ENCODE data around the gene MMP21.

MMP21 gene

GRCh38 chr10:125781374-125781773 lies 5.8 kb upstream of the MMP21 start:
- TF ChIP-seq GATA3 (IDR thresholded peaks at IDR 0.05; ENCODE audit: low read depth, low read length) (no peak), GATA2 (IDR thresholded peaks at IDR 0.05; ENCODE audit: low read depth, low read length) (no peak)

GRCh38 chr10:125779403-125780327 lies 4.0 kb upstream of the MMP21 start:
- no peak for TF ChIP-seq GATA3 (IDR thresholded peaks at IDR 0.05; ENCODE audit: low read depth, low read length)
- TF ChIP-seq GATA2 (IDR thresholded peaks at IDR 0.05; ENCODE audit: low read depth, low read length) = no peak

- no peak for TF ChIP-seq GATA3 (IDR thresholded peaks at IDR 0.05; ENCODE audit: low read depth, low read length)
- no peak for TF ChIP-seq GATA2 (IDR thresholded peaks at IDR 0.05; ENCODE audit: low read depth, low read length)
Observed at GRCh38 chr10:125778556-125778955, 2.9 kb upstream of the MMP21 start.

GRCh38 chr10:125777806-125778205 lies 2.2 kb upstream of the MMP21 start:
- no peak for TF ChIP-seq GATA2 (IDR thresholded peaks at IDR 0.05; ENCODE audit: low read depth, low read length)
- TF ChIP-seq GATA3 (IDR thresholded peaks at IDR 0.05; ENCODE audit: low read depth, low read length) = no peak

- no peak for TF ChIP-seq GATA2 (IDR thresholded peaks at IDR 0.05; ENCODE audit: low read depth, low read length)
- TF ChIP-seq GATA3 (IDR thresholded peaks at IDR 0.05; ENCODE audit: low read depth, low read length) = no peak
Observed at GRCh38 chr10:125774581-125775191, 935 bp downstream of the MMP21 start.

GRCh38 chr10:125773687-125774543 lies 1.7 kb downstream of the MMP21 start:
- no peak for TF ChIP-seq GATA2 (IDR thresholded peaks at IDR 0.05; ENCODE audit: low read depth, low read length)

GRCh38 chr10:125772864-125773180 lies 2.8 kb downstream of the MMP21 start:
- TF ChIP-seq GATA2 (IDR thresholded peaks at IDR 0.05; ENCODE audit: low read depth, low read length) (no peak), GATA3 (IDR thresholded peaks at IDR 0.05; ENCODE audit: low read depth, low read length) (no peak)

- TF ChIP-seq GATA2 (IDR thresholded peaks at IDR 0.05; ENCODE audit: low read depth, low read length) (no peak), GATA3 (IDR thresholded peaks at IDR 0.05; ENCODE audit: low read depth, low read length) (no peak)
Observed at GRCh38 chr10:125772112-125772863, 3.3 kb downstream of the MMP21 start.

GRCh38 chr10:125770844-125771243 lies 4.8 kb downstream of the MMP21 start:
- TF ChIP-seq GATA2 (IDR thresholded peaks at IDR 0.05; ENCODE audit: low read depth, low read length) = no peak
- no peak for TF ChIP-seq GATA3 (IDR thresholded peaks at IDR 0.05; ENCODE audit: low read depth, low read length)

- TF ChIP-seq GATA3 (IDR thresholded peaks at IDR 0.05; ENCODE audit: low read depth, low read length) (no peak), GATA2 (IDR thresholded peaks at IDR 0.05; ENCODE audit: low read depth, low read length) (no peak)
Observed at GRCh38 chr10:125769175-125769574, 6.4 kb downstream of the MMP21 start.

GRCh38 chr10:125768219-125768855 lies 7.3 kb downstream of the MMP21 start:
- TF ChIP-seq GATA3 (IDR thresholded peaks at IDR 0.05; ENCODE audit: low read depth, low read length) (no peak), GATA2 (IDR thresholded peaks at IDR 0.05; ENCODE audit: low read depth, low read length) (no peak)

- TF ChIP-seq GATA2 (IDR thresholded peaks at IDR 0.05; ENCODE audit: low read depth, low read length) (no peak), GATA3 (IDR thresholded peaks at IDR 0.05; ENCODE audit: low read depth, low read length) (no peak)
Observed at GRCh38 chr10:125766511-125766910, 9.1 kb downstream of the MMP21 start.

GRCh38 chr10:125765835-125766234 lies 9.8 kb downstream of the MMP21 start:
- TF ChIP-seq GATA3 (IDR thresholded peaks at IDR 0.05; ENCODE audit: low read depth, low read length) = no peak
- no peak for TF ChIP-seq GATA2 (IDR thresholded peaks at IDR 0.05; ENCODE audit: low read depth, low read length)

All from SH-SY5Y (cell line).